HTERT RPE-1 (cell line): ENCODE data around the gene PPP1R37.

ENCODE experiments used
- in situ Hi-C: fragments of 300-500 bp; cut with MboI; formaldehyde crosslinking; loops from 4 replicates; pipeline ENCODE4 v1.14.3; 2020; ENCODE audit warnings: low sequenced_read_pairs

PPP1R37 gene

GRCh38 chr19:45135176-45135885 lies 42.4 kb downstream of the PPP1R37 start:
- in situ Hi-C loops, result no loop called here

- in situ Hi-C loops, result no loop called here
Observed at GRCh38 chr19:45136507-45137178, 43.7 kb downstream of the PPP1R37 start.

DNA sequence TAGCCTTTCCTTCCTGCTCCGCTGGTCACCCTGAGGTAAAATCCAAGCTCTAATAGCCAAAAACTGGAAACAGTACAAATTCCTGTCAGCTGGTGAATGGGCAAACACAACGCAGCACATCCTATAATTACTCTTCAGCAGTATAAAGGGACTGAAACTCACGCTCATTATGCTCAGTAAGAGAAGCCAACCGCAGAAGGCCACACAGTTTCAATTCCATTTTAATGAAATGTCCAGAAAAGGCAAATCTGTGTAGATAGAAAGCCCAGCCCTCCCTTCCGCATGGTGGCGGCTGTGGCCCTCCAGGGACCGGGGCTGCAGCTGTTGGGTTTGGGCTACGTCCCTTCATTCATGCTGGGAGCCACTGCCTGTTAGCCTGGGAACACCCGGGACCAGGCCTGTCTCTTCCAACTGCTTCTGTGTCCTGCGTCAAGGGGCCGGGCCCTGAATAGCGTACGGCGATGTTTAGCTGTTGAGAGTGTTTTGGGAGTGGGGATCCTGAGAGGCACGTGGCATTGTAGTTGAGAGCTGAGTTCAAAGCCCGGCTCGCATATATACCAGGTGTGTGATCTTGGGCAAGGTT lies 44.3 kb downstream of the PPP1R37 start:
- in situ Hi-C loops, result no loop called here

DNA sequence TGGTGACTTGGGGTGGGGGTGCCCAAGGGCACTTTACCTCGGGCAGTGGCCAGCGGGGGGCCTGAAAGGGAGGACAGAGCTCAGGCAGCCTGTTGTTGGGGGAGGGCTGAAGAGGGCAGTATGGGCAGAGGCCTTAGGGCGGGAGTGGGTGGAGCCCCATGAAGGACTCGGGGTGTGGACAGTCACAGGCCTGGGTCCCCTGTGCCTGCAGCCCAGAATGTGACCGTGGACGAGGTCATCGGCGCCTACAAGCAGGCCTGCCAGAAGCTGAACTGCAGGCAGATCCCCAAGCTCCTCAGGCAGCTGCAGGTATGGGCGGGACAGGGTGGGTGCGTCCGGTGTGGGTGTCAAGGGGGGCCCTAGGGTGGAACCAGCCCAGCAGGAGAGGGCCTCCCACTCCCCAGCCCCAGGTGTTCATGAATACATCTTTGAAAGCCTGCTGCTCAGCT lies 45.3 kb downstream of the PPP1R37 start:
- in situ Hi-C loops, result no loop called here

DNA sequence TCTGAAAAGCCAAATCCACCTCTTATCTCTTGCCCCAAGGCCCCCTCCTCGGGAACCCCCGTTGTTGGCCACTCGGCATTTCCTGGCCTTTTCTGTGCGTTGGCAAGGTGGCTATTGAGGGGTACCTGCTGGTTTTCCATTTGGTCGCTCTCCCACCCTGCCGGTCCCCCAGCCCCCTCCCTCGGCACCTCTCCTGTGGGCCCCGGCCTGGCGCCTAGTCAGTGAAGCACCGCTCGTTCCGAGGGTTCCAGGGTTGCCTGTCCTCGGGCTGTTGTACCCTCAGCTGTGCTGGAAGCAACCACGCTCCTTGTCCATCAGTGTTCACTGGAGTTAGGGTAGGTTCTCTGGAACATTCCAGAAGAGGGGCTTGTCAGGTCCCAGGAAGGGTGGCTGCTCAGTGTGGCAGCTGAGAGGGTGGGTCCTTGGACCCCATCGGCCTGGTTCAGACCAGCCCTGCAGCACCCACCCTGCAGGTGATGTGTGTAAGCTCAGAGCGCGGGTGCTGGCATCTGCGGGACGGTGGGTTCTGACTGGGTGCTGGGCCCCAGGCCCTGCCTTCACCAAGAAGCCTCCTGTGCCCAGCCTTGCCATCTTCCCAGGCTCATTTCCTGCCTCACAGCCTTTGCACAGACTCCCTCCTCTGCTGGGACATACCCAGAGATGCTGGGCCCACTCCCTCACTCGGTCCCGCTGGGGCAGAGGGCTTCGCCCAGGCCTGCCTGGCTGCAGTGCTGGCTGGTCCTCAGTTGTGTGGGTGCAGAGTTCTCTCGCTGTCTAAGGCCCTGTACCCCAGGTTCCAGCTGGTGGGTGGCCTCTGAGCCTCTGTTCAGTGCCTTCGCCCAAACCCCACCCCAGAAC lies 46.5 kb downstream of the PPP1R37 start:
- in situ Hi-C loops, result no loop called here

DNA sequence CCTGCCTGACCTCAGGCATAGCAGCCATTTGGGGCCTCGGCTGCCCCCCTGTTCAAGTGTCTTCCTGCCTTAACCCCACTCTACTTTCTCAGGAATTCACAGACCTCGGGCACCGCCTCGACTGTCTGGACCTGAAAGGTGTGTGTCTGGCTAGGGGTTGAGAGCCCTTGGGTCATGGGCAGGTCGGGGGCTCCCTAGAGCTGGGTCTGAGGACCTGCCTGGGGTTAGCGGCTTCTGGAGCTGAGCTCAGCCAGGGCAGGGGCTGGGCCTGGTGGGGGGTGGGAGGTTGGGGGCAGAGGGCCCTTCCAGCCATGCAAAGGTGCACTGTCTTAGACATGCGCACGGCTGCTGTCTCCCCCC lies 47.1 kb downstream of the PPP1R37 start:
- in situ Hi-C loops, result no loop called here

DNA sequence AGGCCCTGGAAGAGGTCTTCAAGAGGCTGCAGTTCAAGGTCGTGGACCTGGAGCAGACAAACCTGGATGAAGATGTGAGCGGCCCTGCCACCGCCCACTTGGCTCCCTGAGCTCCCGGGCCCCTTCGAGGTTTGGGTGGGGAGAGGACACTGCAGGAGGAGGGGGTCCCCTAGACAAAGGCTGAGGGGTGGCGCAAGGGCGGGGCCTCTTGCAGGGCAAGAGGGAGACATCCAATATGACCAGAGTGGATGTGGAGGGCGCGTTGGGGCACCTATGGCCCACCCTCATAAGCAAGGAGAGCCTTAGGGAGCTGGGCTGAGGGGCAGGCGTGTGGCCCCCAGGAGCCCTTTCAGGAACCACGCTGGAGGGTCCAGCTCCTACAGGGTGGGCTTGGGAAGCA lies 47.6 kb downstream of the PPP1R37 start:
- in situ Hi-C loops, result no loop called here

DNA sequence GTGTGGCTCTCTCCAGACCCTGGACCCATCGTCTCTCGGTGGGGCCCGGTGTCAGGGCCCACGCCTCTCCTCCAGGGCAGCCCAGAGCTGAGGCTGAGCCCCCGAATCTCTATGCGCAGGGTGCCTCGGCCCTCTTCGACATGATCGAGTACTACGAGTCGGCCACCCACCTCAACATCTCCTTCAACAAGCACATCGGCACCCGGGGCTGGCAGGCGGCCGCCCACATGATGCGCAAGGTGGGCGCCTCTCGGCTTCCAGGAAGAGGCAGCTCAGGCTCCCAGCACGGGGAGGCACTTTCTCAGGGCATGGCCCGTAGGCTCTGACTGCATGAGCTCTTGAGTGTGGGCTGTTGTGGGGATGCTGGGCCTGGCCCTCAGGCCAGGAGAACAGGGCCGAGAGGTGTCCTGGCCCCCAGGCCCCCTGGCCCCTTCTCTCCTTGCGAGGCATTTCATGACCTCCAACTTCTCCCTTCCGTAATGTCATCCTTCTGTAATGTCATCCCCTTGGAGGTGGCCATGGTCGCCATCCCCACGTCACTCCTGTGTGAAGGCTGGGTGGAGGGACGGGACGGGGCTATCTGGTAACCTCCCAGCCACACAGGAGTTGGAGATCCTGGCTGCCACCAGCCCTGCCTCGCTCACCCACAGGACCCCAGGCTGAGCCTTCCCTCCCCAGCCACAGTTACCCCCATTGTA lies 48.4 kb downstream of the PPP1R37 start:
- in situ Hi-C loops, result no loop called here

GRCh38 chr19:45142016-45142725 lies 49.2 kb downstream of the PPP1R37 start:
- in situ Hi-C loops, result no loop called here

- in situ Hi-C loops, result no loop called here
Observed at GRCh38 chr19:45142726-45143110, 49.7 kb downstream of the PPP1R37 start.

DNA sequence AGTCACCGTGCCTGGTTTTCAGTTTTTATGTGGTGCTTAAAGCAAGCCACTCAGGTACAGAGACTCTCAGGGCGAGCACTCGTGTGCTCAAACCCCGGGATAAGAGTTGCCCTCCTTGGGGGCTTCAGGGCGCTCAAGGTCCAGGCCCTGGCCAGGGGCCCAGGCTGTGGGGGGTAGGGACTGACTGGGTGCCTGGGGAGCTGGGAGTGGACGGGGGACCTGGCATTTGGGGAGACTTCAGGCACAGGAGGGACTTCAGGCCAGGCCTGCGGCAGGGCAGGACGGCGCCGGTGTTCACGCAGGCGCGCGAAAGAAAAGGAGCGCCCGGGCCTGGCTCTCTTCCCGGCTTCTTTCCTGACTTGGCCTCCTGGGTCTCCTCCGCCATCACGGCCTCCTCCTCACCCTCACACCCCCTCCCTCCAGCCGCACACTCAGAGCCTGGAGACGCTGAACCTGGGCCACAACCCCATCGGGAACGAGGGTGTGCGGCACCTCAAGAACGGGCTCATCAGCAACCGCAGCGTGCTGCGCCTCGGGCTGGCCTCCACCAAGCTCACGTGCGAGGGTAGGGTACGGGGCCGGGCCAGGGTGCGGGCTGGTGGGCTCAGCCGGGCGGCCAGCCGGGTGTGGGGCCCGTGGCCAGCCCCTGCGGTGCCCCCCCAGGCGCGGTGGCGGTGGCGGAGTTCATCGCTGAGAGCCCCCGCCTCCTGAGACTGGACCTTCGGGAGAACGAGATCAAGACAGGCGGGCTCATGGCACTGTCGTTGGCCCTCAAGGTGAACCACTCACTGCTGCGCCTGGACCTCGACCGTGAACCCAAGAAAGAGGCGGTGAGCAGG lies 51.7 kb downstream of the PPP1R37 start:
- in situ Hi-C loops, result no loop called here

DNA sequence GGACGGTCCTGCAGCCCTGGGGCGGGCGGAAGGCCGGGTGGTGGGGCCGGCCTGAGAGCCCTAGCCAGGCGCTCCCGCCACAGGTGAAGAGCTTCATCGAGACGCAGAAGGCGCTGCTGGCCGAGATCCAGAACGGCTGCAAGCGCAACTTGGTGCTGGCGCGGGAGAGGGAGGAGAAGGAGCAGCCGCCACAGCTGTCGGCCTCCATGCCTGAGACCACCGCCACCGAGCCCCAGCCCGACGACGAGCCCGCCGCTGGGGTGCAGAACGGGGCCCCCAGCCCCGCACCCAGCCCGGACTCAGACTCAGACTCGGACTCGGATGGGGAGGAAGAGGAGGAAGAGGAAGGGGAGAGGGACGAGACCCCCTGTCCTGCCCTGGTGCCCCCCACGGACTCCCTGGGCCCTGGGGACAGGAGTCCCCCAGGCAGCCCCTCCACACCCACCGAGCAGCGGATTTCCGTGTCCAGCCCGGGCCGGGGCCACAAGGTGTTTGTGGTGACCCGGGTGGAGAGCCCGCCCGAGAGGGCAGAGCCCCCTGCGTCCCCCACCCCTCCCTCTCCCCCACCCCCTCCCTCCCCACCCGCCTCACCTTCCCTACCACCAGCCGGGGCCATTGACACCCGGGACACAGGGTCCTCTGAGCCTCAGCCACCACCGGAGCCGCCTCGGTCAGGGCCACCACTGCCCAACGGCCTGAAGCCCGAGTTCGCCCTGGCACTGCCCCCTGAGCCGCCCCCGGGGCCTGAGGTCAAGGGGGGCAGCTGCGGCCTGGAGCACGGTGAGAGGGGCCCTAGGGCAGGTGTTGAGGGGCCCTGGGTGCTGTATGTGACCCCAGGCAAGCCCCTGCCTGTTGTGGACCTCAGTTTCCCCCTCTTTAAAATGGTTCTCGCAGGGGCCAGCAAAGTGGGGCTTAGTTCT lies 52.6 kb downstream of the PPP1R37 start:
- in situ Hi-C loops, result no loop called here

GRCh38 chr19:45146251-45146650 lies 53.3 kb downstream of the PPP1R37 start:
- in situ Hi-C loops, result no loop called here

DNA sequence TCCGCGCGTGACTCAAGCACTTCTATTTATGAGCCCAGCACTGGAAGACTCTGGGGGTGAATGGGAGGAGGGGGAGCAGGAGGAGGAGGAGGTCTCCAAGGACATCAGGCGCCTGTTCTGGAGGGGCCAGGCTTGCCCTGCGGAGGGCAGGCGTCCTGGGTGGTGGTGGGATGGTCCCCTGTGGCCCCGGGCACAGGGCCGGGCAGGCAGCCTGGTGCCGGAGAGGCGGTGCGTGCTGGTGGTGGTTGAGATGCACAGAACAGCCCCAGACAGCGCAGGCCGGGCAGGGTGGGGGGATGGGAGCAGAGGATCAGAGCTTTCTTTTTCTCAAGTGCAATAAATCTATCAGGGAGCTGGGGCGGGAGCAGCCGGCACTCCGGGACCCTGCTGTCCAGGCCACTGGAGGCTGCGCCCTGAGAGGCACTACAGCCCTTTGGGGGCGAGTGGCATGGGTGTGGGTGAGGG lies 53.8 kb downstream of the PPP1R37 start:
- in situ Hi-C loops, result no loop called here

- in situ Hi-C loops, result no loop called here
Observed at GRCh38 chr19:45147835-45148676, 55.1 kb downstream of the PPP1R37 start.

- in situ Hi-C loops, result no loop called here
Observed at GRCh38 chr19:45149129-45149528, 56.1 kb downstream of the PPP1R37 start.

DNA sequence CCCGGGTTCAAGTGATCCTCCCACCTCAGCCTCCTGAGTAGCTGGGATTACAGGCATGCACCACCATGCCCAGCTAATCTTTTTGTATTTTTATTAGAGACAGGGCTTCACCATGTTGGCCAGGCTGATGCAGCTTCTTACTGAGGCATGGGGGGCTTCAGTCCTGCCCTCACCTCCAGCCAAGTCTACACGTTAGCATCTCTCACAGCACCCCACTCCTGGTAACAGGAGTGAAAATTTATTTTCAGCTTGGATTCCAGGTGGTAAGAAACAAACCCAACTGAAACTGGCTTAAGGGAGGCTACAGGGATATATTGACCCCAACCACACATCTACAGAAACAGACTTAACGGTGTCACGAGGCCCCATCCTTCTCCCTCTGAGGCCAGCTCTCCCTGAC lies 57.2 kb downstream of the PPP1R37 start:
- in situ Hi-C loops, result no loop called here
